HG02759 (cell line): Measurements from ENCODE around the gene DUS4L.

Experiments used
- ATAC-seq: cut with Tn5 transposase; IDR thresholded peaks from one replicate; pipeline ENCODE4 v1.9.1; 2021; ENCODE audit warnings: mild to moderate bottlenecking, moderate library complexity; ENCODE audit not compliant: unreplicated experiment

DUS4L gene

GRCh38 chr7:107579885-107580715 is 16.3 kb downstream of the DUS4L start, which contains the start of gene BCAP29:
Gene BCAP29, plus strand, starts transcription at chr7:107580246. Its CDS starts 527 bp downstream, at chr7:107580773.
- peak; percentile 97 for ATAC-seq

DNA sequence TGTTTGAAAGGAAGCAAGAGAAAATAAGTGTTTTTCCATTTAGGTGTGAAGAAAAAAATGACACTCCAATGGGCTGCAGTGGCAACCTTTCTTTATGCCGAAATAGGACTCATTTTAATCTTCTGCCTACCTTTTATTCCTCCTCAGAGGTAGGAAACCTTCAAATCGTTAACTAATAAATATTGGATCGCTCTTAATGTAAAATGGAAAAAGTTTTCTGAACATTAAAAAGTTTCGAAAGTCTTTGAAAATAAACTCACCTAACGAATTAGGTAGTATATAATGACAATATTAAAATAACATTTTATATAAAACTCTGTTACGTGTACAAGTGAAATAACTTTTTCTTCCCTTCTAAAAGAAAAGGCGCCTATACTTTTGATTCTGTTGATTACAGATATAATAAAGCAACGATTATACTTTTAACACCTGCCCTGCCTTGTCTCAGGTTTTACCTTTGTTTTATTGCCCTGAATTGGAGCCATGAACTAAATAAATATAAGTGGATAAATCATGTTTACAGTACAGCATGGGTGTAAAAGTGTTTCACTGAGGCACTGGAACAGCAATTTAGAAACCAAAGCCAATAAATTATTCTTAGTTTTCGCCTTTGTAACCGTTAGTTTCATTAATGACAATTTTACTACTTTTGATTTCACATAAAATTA is 17.1 kb downstream of the DUS4L start:
- no peak for ATAC-seq

DNA sequence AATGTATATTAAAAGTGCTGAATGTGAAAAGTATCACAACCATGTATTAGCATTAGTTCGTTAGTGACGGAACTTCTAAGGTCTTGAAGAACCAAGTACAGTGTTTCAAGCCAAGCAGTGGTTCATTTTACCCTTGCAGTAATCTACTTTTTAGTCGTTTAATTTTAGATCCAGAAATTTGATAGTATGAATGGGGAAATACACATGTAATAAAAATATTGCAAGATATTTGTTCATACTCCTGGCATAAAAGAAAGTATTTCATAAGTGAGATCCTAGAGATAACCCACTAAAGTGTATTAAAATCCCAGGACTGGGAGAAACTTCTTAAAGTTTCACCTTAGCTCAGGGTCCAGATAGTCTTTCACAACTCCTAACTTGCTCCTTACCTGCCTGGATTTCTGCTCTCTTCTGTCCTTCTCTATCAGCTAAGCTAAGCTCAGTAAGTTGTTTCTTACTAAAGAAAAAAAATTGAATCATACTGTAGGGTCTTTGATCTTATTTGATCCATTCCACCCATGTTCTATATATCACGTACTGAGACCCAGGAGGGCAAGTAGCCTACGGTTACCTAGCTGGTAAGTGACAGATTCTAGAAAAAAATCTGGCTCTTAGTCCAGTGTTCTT is 17.7 kb downstream of the DUS4L start:
- ATAC-seq, result no peak

DNA sequence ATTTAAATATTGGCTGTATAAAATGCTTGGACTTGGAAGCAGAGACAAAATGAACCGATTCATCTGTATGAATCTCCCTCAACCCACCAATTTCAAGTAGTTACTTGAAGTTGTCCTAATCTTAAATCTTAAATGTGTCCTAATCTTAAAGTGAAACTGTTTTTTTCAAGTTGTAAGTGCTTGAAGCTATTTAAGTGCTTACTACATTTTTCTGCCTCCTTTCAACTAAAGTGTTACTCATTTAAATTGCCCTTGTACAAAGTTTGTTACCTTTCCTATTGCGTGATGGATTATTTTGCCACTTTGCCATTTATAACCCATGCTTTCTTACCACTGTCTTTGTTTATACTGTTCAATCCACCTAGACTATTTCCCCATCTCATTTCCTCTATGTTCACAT is 19.1 kb downstream of the DUS4L start:
- ATAC-seq, result no peak

DNA sequence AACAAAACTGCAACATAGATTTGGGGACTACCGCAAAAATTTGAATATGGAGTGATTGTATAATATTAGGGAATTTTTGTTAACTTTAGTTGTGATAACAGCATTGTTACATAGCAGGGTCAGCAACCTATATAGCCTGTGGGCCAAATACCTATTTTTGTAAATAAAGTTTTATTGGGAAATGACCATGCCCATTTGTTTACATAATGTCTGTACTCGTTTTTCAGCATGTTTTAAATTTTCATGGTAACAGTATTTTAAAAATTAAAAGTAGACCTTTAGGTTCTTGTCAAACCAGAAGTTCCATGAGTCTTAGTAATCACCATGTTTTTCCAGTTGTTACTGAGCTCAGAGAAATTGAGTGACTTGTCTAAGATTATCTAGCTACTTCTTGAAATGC is 20.9 kb downstream of the DUS4L start:
- no peak for ATAC-seq

- ATAC-seq, result no peak
These were observed 24.9 kb downstream of the DUS4L start for GRCh38 chr7:107588529-107589130.

DNA sequence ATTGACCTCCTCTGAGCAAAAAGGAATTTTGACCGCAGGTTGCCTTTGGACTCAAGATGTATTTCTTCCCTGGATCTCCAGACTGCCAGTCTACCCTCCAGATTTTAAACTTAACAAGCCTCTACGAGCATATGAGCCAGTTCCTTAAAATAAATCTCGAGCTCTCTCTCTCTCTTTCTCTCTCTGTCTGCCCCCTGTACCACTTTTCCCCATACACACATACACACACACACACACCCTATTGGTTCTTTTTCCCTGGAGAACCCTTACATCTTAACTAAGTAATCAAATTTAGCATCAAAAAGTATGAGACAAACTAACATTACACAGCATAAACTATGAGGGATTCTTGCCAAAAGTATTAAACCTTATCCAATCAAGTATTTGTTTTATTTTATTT is 27.6 kb downstream of the DUS4L start:
- ATAC-seq, result no peak

DNA sequence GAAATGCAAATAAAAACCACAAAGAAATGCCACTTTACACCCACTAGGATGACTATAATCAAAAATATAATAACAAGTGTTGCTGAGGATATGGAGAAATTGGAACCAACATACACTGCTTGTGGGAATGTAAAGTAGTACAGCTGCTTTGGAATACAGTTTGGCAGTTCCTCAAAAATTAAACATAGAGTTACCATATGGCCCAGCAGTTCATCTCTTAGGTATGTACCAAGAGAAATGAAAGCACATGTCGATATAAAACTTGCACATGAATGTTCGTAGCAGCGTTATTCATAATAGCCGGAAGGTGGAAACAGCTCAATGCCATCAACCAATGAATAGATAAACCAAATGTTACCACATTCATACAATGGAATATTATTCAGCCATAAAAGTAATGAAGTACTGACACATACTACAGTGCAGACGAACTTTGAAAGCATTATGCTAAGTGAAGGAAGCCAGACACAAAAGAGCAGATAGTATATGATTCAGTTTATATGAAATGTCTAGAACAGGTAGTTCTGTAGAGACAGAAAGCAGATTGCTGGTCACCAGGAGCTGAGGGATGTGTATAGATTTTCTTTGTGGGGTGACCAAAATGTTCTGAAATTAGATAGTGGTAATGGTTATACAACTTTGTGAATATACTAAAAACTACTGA is 28.7 kb downstream of the DUS4L start:
- ATAC-seq, result no peak

- no peak for ATAC-seq
These were observed 29.2 kb downstream of the DUS4L start for GRCh38 chr7:107593025-107593410.

DNA sequence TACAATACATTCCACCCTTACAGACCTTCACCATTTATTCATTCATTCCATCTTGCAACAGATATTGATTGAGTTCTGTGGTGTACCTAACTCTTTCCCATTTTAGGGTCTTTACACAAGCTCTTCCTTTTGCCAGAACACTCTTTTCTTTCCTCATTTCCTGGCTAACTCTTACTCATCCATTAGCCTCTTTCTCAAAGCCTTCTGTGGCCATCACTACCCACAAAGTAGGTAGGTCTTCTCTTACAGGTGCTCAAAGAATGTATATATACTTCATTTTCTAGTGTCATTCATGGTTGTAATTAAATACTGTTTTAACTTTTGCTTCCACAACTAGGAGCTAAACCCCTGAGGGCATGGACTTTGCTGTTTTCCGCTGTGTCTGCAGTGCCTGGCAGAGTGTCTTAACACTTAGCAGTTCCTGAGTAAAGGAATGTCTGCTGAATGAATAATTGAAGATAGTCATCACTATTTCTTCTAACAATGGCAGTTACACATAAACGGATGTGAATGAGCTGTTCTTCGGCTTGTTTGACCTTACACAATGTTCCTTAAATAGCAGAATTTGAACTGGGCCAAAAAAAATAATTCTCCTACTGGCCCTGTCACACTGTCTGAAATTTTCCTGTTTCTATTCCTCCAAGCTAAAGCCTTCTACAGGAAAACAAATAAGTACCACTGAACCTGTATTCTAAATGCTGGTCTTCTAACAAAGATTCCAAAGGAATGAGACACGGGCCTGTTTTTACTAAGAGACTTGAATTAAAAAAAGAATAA is 31.4 kb downstream of the DUS4L start:
- ATAC-seq, result no peak

GRCh38 chr7:107596881-107597581 is 33.3 kb downstream of the DUS4L start:
- ATAC-seq, result no peak

DNA sequence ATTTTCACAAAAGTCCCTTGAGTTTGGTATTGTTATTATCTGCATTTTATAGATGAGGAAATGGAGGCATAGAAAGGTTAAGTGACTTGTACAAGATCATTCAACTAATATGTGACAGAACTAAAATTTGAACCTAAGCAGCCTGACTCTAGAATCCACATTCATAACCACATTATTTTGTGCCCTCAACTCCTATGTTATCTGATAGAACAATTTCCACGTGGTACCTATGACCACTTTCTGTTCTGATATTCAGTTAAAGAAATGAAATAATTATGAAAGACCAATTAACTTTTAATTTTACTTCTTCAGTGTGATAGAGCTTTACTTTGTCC is 33.8 kb downstream of the DUS4L start:
- no peak for ATAC-seq

GRCh38 chr7:107597953-107598352 is 34.2 kb downstream of the DUS4L start:
- ATAC-seq, result no peak

DNA sequence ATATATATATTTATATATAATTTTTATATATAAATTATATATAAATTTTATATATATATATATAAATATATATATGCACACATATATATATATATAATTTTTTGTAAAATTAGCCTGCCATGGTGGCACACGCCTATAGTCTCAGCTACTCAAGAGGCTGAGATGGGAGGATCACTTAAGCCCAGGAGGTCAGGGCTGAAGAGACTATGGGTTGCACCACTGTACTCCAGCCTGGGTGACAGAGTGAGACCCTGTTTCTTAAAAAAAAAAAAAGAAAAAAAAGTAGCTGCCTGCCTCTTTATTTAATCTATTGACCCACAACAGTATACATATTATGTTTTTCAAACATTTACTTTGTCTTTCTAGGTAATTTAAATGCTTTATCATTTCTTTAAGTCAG is 35.5 kb downstream of the DUS4L start:
- ATAC-seq, result no peak

DNA sequence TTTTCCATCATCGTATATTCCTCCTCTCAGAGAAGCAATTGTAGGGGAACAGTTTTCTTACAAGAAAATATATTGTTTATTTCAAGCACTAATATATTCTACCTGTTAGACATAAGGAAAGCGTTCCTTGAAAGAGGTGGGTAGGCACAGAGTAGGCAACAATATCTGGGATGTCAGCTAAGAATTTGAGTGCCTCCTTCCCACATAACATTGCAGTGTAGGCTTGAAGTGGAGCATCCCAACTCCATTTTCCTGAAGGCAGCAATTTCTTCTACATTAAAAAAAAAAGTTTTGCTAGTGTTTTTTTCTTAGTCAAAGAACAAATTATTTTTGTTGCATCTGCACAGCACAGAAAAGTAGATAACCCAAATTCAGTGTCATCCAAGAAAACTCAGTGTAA is 37.0 kb downstream of the DUS4L start:
- no peak for ATAC-seq

DNA sequence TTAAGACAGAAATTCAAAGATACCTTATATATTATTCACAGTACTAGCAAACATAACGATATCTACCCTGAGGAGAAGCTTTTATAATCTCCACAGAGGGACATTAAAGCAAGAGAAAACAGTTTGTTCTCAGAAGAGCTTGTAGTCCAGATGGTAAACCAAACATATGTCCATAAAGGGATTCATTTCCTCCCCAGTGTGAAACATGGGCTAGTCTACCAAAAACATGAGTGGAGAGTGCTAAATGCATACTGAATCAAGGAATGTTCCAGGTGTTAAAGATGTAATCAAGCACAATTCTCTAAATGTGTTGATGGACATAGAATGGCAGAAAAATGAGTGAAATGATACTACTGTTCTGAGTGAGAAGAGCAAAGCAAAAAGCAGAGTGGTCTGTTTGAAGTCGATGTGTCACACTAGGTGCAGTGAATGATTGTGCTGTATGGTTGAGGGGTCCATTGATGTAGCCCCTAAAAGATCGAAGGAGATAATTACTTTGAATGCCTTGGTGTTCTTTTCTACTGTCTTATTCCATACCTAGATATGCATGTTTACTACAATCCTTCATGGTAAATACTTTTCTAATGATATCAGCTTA is 41.5 kb downstream of the DUS4L start:
- ATAC-seq, result no peak

DNA sequence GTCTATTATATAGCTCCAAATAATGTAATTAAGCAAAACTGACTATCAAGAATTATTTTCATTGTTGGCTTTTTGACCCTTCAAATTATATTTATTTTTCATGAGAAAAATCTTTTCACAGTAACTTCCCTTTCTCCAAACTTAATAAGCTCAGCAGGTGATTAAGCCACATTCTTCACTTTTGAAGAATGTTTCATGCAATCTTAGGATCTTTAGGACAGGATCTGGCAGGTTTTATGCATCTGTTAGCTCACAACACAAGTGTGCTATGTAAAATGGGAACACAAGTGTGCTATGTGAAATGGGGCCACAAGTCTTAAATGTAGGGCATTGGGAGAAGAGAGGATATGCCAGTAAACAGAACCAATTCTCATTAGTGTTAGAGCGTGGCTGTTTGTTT is 42.5 kb downstream of the DUS4L start:
- no peak for ATAC-seq

- no peak for ATAC-seq
These were observed 46.1 kb downstream of the DUS4L start for GRCh38 chr7:107609811-107610261.

GRCh38 chr7:107610323-107610722 is 46.6 kb downstream of the DUS4L start:
- ATAC-seq, result no peak
